WTC11 (cell line): Measurements from ENCODE around the gene SLC34A1. TPM values are rescaled to one million over a fixed set of nuclear protein-coding genes. Genes with fewer than 3 reads are reported as not detected.
"Not testable (repeated sequence)": the region's sequence is repeated elsewhere in the genome, so short reads cannot be mapped to it uniquely, and the experiment has no call there.

ENCODE experiments used
- ATAC-seq: fragments of 200-7000 bp; cut with Tn5 transposase; 2 replicates; pipeline ENCODE4 v1.10.0; 2021; ENCODE audit warnings: mild to moderate bottlenecking, moderate library complexity
- CTCF ChIA-PET: fragments of 300-600 bp; sonication (Branson Sonifier 250); formaldehyde crosslinking; loops from one replicate; lab custom pipeline; 2021; ENCODE audit warnings: antibody characterized with exemption; lab: Charles Lee
- POLR2A ChIA-PET: fragments of 350-600 bp; sonication (Branson Sonifier 250); formaldehyde crosslinking; loops from one replicate; lab custom pipeline; 2021; ENCODE audit warnings: antibody characterized with exemption; lab: Charles Lee
- DNase-seq: peaks from one replicate; pipeline ENCODE4 v3.0.0; 2021; ENCODE audit warnings: low spot score
- H3K27ac Mint-ChIP-seq: 2 replicates; pipeline ENCODE4 v1.8.0; 2021; ENCODE audit warnings: mixed read lengths
- H3K27me3 Mint-ChIP-seq: 2 replicates; pipeline ENCODE4 v1.8.0; 2021; ENCODE audit warnings: low read depth, mild to moderate bottlenecking, moderate library complexity, mixed read lengths
- H3K36me3 Mint-ChIP-seq: 2 replicates; pipeline ENCODE4 v1.8.0; 2021; ENCODE audit warnings: mixed read lengths
- H3K4me1 Mint-ChIP-seq: 2 replicates; pipeline ENCODE4 v1.8.0; 2022; ENCODE audit warnings: mixed read lengths
- H3K4me3 Mint-ChIP-seq: 2 replicates; pipeline ENCODE4 v1.8.0; 2021; ENCODE audit warnings: mild to moderate bottlenecking, moderate library complexity, mixed read lengths
- H3K9me3 Mint-ChIP-seq: 2 replicates; pipeline ENCODE4 v1.8.0; 2021; ENCODE audit warnings: mixed read lengths
- ATF3 ChIP-seq: sonication (generic); formaldehyde crosslinking; conservative IDR thresholded peaks from 2 replicates; pipeline ENCODE4 v1.8.1; 2022; ENCODE audit warnings: mild to moderate bottlenecking, missing genetic modification reagents
- CBFB ChIP-seq: sonication (generic); formaldehyde crosslinking; IDR thresholded peaks from 2 replicates; pipeline ENCODE4 v1.8.1; 2022; ENCODE audit warnings: mild to moderate bottlenecking, low read depth, missing genetic modification reagents
- CREM ChIP-seq: sonication (generic); formaldehyde crosslinking; IDR thresholded peaks from 2 replicates; pipeline ENCODE4 v1.8.1; 2022; ENCODE audit warnings: mild to moderate bottlenecking, missing genetic modification reagents, moderate library complexity
- CTCF ChIP-seq: fragments of 200-600 bp; IDR thresholded peaks from 2 replicates; pipeline ENCODE4 v1.8.0; 2022; ENCODE audit warnings: antibody characterized with exemption
- ELF4 ChIP-seq: sonication (generic); formaldehyde crosslinking; IDR thresholded peaks from 2 replicates; pipeline ENCODE4 v1.8.1; 2022; ENCODE audit warnings: low read depth, mild to moderate bottlenecking, moderate library complexity, missing genetic modification reagents
- EMX1 ChIP-seq: fragments of 250-450 bp; sonication (Bioruptor Pico); IDR thresholded peaks from 2 replicates; pipeline ENCODE4 v1.8.0; 2021; ENCODE audit warnings: mild to moderate bottlenecking
- GTF2I ChIP-seq: fragments of 250-450 bp; sonication (Bioruptor Pico); conservative IDR thresholded peaks from 2 replicates; pipeline ENCODE4 v1.4.0; 2021; ENCODE audit warnings: mild to moderate bottlenecking
- KAT7 ChIP-seq: sonication (generic); formaldehyde crosslinking; IDR thresholded peaks from 2 replicates; pipeline ENCODE4 v1.8.1; 2023; ENCODE audit warnings: missing genetic modification reagents, mild to moderate bottlenecking, borderline replicate concordance
- MLX ChIP-seq: sonication (generic); formaldehyde crosslinking; IDR thresholded peaks from 2 replicates; pipeline ENCODE4 v1.8.1; 2023; ENCODE audit warnings: mild to moderate bottlenecking, missing genetic modification reagents, moderate library complexity
- NFATC4 ChIP-seq: fragments of 250-450 bp; sonication (Bioruptor Pico); IDR thresholded peaks from 2 replicates; pipeline ENCODE4 v1.9.0; 2021; ENCODE audit warnings: mild to moderate bottlenecking
- NFYB ChIP-seq: sonication (generic); formaldehyde crosslinking; conservative IDR thresholded peaks from 2 replicates; pipeline ENCODE4 v1.8.0; 2022; ENCODE audit warnings: low read depth, missing genetic modification reagents
- PRDM15 ChIP-seq: sonication (generic); formaldehyde crosslinking; IDR thresholded peaks from 2 replicates; pipeline ENCODE4 v1.8.0; 2022; ENCODE audit warnings: missing genetic modification reagents
- SP1 ChIP-seq: sonication (generic); formaldehyde crosslinking; conservative IDR thresholded peaks from 2 replicates; pipeline ENCODE4 v1.8.1; 2022; ENCODE audit warnings: missing genetic modification reagents
- TCF7 ChIP-seq: sonication (generic); formaldehyde crosslinking; IDR thresholded peaks from 2 replicates; pipeline ENCODE4 v1.8.0; 2022; ENCODE audit warnings: mild to moderate bottlenecking, low read depth, missing genetic modification reagents, moderate library complexity
- ZBTB43 ChIP-seq: sonication (generic); formaldehyde crosslinking; IDR thresholded peaks from 2 replicates; pipeline ENCODE4 v1.8.1; 2023; ENCODE audit warnings: mild to moderate bottlenecking, missing genetic modification reagents
- ZNF121 ChIP-seq: sonication (generic); formaldehyde crosslinking; IDR thresholded peaks from 2 replicates; pipeline ENCODE4 v1.8.0; 2023; ENCODE audit warnings: missing genetic modification reagents
- total RNA-seq: library from RNA; stranded (reverse); gene quantifications from 3 replicates; pipeline ENCODE4 v1.2.3, GENCODE V29; 2021

Gene SLC34A1
- total RNA-seq, 1 experiment from 2014 or later, result not detected

- H3K4me3 Mint-ChIP-seq, result no peak overlapping the region; the same call in 1 of the 2 replicates
- DNase-seq (no peak), ATAC-seq (peak; percentile 9)
- H3K36me3 Mint-ChIP-seq, result peaks cover 48% of the 10 kb centered on the region
- no peak for TF ChIP-seq NFATC4 (CRISPR knock-in tag)
- no peak for TF ChIP-seq GTF2I
- no peak for TF ChIP-seq EMX1 (CRISPR knock-in tag)
- TF ChIP-seq ZBTB43 (CRISPR knock-in tag), result no peak
- TF ChIP-seq ELF4 (CRISPR knock-in tag), result no peak
- no peak for TF ChIP-seq TCF7
- TF ChIP-seq SP1 (CRISPR knock-in tag), result no peak
- no peak for TF ChIP-seq NFYB (CRISPR knock-in tag)
- TF ChIP-seq MLX, result no peak
- TF ChIP-seq ATF3, result no peak
- TF ChIP-seq CBFB (CRISPR knock-in tag), result no peak
- TF ChIP-seq CTCF, result no peak
- no peak for TF ChIP-seq KAT7 (CRISPR knock-in tag)
- no peak for TF ChIP-seq CREM (CRISPR knock-in tag)
- ChIA-PET POLR2A (interaction anchor here (0.6 kb wide), 1 partner anchor 10 kb away, joined by 8 read pairs; no protein-coding TSS in a partner anchor), CTCF (interaction anchor here (0.6 to 1.3 kb wide), 3 partner anchors 10 to 76 kb away, joined by 3 to 4 read pairs (median 4); no protein-coding TSS in a partner anchor)
- peak overlapping the region; percentile 86 for H3K27ac Mint-ChIP-seq
- no peaks in the 10 kb centered on the region for H3K27me3 Mint-ChIP-seq
- H3K9me3 Mint-ChIP-seq, result no peaks in the 10 kb centered on the region
- H3K4me1 Mint-ChIP-seq, result peaks cover 41% of the 10 kb centered on the region
These were observed 45.1 kb upstream of the SLC34A1 start for GRCh38 chr5:177339107-177339638.

GRCh38 chr5:177343000-177343399 is 41.2 kb upstream of the SLC34A1 start:
- peaks cover 32% of the 10 kb centered on the region for H3K36me3 Mint-ChIP-seq

GRCh38 chr5:177343777-177344176 is 40.5 kb upstream of the SLC34A1 start:
- Mint-ChIP-seq H3K4me3 (no peak overlapping the region), H3K9me3 (no peaks in the 10 kb centered on the region), H3K36me3 (peaks cover 32% of the 10 kb centered on the region), H3K27me3 (no peaks in the 10 kb centered on the region), H3K27ac (no peak overlapping the region; the same call in 1 of the 2 replicates), H3K4me1 (peaks cover 22% of the 10 kb centered on the region)
- TF ChIP-seq PRDM15 (CRISPR knock-in tag), result no peak
- TF ChIP-seq ZNF121 (CRISPR knock-in tag), result peak; percentile 94
- ATAC-seq, result no peak
- no peak for DNase-seq
- ChIA-PET POLR2A (interaction anchor here (1.1 kb wide), 1 partner anchor 23 kb away, joined by 3 read pairs; no protein-coding TSS in a partner anchor), CTCF (no interaction called here)

More at GRCh38 chr5:177343000-177343399, 41.2 kb upstream of the SLC34A1 start:
- H3K27ac Mint-ChIP-seq, CTCF ChIA-PET, ATAC-seq, POLR2A ChIA-PET, H3K4me3 Mint-ChIP-seq, DNase-seq, H3K9me3 Mint-ChIP-seq, H3K27me3 Mint-ChIP-seq: not testable (repeated sequence)
- H3K4me1 Mint-ChIP-seq, result peaks cover 27% of the 10 kb centered on the region
